GM12801 (cell line): Measurements from ENCODE around the gene AGPAT3.

Experiments
- TF ChIP-seq, protein P1 (sequence below): IDR thresholded peaks from one replicate; pipeline ENCODE4 v1.5.1; 2011; ENCODE audit warnings: control low read depth; ENCODE audit not compliant: insufficient read length; ENCODE audit errors: extremely low read depth

Gene AGPAT3

DNA sequence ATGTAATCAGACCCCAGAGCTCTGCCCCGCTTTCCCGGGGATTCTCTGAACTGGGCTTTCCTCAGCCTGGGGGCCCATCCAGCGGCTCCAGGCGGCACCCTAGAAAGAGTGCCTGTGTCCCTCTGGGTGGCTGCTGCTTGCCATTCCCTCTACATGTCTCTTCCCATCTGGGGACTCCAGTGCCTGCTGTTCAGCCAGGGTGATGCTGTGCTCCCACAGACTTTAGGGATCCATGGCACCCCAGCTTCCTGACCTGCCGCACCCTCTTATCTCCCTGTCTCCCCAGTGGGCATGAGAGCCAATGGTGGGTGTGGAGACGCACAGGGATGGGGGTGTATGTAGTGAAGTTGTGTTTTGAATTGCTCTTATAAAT, 163.2 kb downstream of the AGPAT3 start:
- TF ChIP-seq, protein P1, sequence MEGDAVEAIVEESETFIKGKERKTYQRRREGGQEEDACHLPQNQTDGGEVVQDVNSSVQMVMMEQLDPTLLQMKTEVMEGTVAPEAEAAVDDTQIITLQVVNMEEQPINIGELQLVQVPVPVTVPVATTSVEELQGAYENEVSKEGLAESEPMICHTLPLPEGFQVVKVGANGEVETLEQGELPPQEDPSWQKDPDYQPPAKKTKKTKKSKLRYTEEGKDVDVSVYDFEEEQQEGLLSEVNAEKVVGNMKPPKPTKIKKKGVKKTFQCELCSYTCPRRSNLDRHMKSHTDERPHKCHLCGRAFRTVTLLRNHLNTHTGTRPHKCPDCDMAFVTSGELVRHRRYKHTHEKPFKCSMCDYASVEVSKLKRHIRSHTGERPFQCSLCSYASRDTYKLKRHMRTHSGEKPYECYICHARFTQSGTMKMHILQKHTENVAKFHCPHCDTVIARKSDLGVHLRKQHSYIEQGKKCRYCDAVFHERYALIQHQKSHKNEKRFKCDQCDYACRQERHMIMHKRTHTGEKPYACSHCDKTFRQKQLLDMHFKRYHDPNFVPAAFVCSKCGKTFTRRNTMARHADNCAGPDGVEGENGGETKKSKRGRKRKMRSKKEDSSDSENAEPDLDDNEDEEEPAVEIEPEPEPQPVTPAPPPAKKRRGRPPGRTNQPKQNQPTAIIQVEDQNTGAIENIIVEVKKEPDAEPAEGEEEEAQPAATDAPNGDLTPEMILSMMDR: no peak

GRCh38 chr21:44029460-44030087, 164.6 kb downstream of the AGPAT3 start:
- TF ChIP-seq, protein P1: no peak

DNA sequence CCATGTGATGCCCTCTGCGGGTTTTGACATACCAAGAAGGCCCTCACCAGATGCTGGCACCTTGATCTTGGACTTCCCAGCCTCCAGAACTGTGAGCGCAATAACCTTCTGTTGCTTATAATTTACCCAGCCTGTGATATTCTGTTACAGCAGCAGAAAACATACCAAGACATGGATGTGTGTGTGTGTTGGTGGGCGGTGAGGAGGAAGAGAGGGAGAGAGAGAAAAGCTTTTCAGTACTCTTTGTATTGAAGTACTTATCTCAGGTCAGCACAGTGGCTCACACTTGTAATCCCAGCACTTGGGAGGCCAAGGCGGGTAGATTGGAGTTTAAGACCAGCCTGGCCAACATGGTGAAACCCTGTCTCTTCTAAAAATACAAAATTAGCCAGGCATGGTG, 170.2 kb downstream of the AGPAT3 start:
- TF ChIP-seq, protein P1: no peak
